H1 (cell line): ENCODE data around the gene RNF125. TPM values are rescaled to one million over a fixed set of nuclear protein-coding genes. Genes with fewer than 3 reads are reported as not detected.

Experiments used
- CTCF ChIA-PET: fragments of 300-600 bp; sonication (Branson Sonifier 250); formaldehyde crosslinking; loops from one replicate; lab custom pipeline; 2021; ENCODE audit not compliant: partially characterized antibody; lab: Charles Lee
- POLR2A ChIA-PET: fragments of 300-600 bp; sonication (Branson Sonifier 250); formaldehyde crosslinking; loops from one replicate; lab custom pipeline; 2021; ENCODE audit warnings: inconsistent platforms; ENCODE audit not compliant: partially characterized antibody; lab: Charles Lee
- DNase-seq, 2 experiments: peaks; one replicate each; pipeline versions ENCODE4 v3.0.0 to v3.0.0-alpha.2; 2010 to 2022; ENCODE audit warnings: low spot score in 2 of 2, low read depth in 1 of 2, mixed read lengths in 1 of 2
- FAIRE-seq: peaks from 2 replicates; lab custom pipeline; 2011; peaks lifted over from hg19 to GRCh38; lab: Jason Lieb, UNC
- H2AFZ ChIP-seq: 2 replicates; pipeline ENCODE4 v1.8.1; 2012; ENCODE audit warnings: low read length, inconsistent platforms
- H2AK5ac ChIP-seq: 2 replicates; pipeline ENCODE4 v1.6.1; 2013; ENCODE audit warnings: low read depth, low read length
- H2BK120ac ChIP-seq: replicated peaks from 2 replicates; pipeline ENCODE3; 2013; ENCODE audit warnings: low read depth, low read length, inconsistent platforms
- H2BK12ac ChIP-seq: 2 replicates; pipeline ENCODE4 v1.6.1; 2013; ENCODE audit warnings: low read depth, low read length
- H2BK15ac ChIP-seq: 2 replicates; pipeline ENCODE4 v1.6.1; 2013; ENCODE audit warnings: low read length
- H2BK20ac ChIP-seq: 2 replicates; pipeline ENCODE4 v1.6.1; 2013; ENCODE audit warnings: low read length
- H2BK5ac ChIP-seq: 2 replicates; pipeline ENCODE4 v1.6.1; 2013; ENCODE audit warnings: low read depth, low read length
- H3K14ac ChIP-seq: 2 replicates; pipeline ENCODE4 v1.6.1; 2013; ENCODE audit warnings: inconsistent platforms; ENCODE audit not compliant: insufficient read length
- H3K18ac ChIP-seq: 2 replicates; pipeline ENCODE4 v1.6.1; 2013; ENCODE audit warnings: low read length; ENCODE audit errors: extremely low read depth
- H3K23ac ChIP-seq: 2 replicates; pipeline ENCODE4 v1.6.1; 2013; ENCODE audit warnings: inconsistent platforms; ENCODE audit not compliant: insufficient read length
- H3K23me2 ChIP-seq: 2 replicates; pipeline ENCODE4 v1.6.1; 2013; ENCODE audit warnings: low read depth, low read length
- H3K27ac ChIP-seq: 2 replicates; pipeline ENCODE4 v1.6.1; 2011; ENCODE audit warnings: low read depth, low read length, inconsistent platforms
- H3K27me3 ChIP-seq, 4 experiments: replicated peaks in 1 of 4; 1 replicate in 1 of 4; 2 replicates in 3 of 4; pipeline versions ENCODE4 v1.6.1 to v1.8.1; 2011 to 2013; ENCODE audit warnings: low read length in 3 of 4, mild to moderate bottlenecking in 3 of 4, inconsistent platforms in 2 of 4, mixed read lengths in 2 of 4, moderate library complexity in 1 of 4; ENCODE audit not compliant: control insufficient read depth in 3 of 4, insufficient read depth in 3 of 4; ENCODE audit errors: extremely low read depth in 1 of 4
- H3K36me3 ChIP-seq, 4 experiments: 2 replicates each; pipeline versions ENCODE4 v1.6.1 to v1.8.1; 2011 to 2013; ENCODE audit warnings: mild to moderate bottlenecking in 4 of 4, low read length in 3 of 4, moderate library complexity in 2 of 4, control low read depth in 1 of 4, inconsistent platforms in 1 of 4; ENCODE audit not compliant: insufficient read depth in 4 of 4, control insufficient read depth in 2 of 4
- H3K4ac ChIP-seq: replicated peaks from 2 replicates; pipeline ENCODE3; 2013; ENCODE audit warnings: low read length, low read depth, mixed read lengths, inconsistent platforms; ENCODE audit not compliant: insufficient read length
- H3K4me1 ChIP-seq, 4 experiments: replicated peaks in 1 of 4; 1 replicate in 1 of 4; 2 replicates in 3 of 4; pipeline versions ENCODE4 v1.6.1 to v1.8.1; 2011 to 2013; ENCODE audit warnings: low read length in 3 of 4, inconsistent platforms in 2 of 4, mixed read lengths in 1 of 4; ENCODE audit not compliant: insufficient read depth in 4 of 4, control insufficient read depth in 3 of 4
- H3K4me2 ChIP-seq, 2 experiments: 2 replicates each; pipeline versions ENCODE4 v1.6.1 to v1.8.1; 2011 to 2013; ENCODE audit warnings: low read depth in 2 of 2, low read length in 2 of 2, control low read depth in 1 of 2, inconsistent platforms in 1 of 2, mild to moderate bottlenecking in 1 of 2; ENCODE audit not compliant: insufficient read depth in 1 of 2
- H3K4me3 ChIP-seq, 4 experiments: fragments of 200-600, 300-600 bp in 1 of 4; sonication (generic), shearing (Covaris generic), sonication (Bioruptor Twin) in 1 of 4; 2 replicates each; pipeline versions ENCODE4 v1.5.1 to v1.8.1; 2011 to 2016; ENCODE audit warnings: low read length in 4 of 4, low read depth in 3 of 4, control low read depth in 2 of 4, inconsistent platforms in 2 of 4, mild to moderate bottlenecking in 2 of 4, mixed read lengths in 1 of 4, moderate library complexity in 1 of 4; ENCODE audit not compliant: insufficient read depth in 2 of 4; ENCODE audit errors: extremely low read depth in 1 of 4
- H3K56ac ChIP-seq: replicated peaks from 2 replicates; pipeline ENCODE3; 2013; ENCODE audit warnings: low read depth, mild to moderate bottlenecking, mixed read lengths, low read length, inconsistent platforms; ENCODE audit not compliant: insufficient read length
- H3K79me1 ChIP-seq: 2 replicates; pipeline ENCODE4 v1.6.1; 2013; ENCODE audit warnings: low read depth, low read length, control low read depth
- H3K79me2 ChIP-seq, 2 experiments: 2 replicates each; pipeline versions ENCODE4 v1.6.1 to v1.8.1; 2012 to 2013; ENCODE audit warnings: low read length in 2 of 2, mild to moderate bottlenecking in 2 of 2, inconsistent platforms in 1 of 2; ENCODE audit not compliant: insufficient read depth in 2 of 2, control insufficient read depth in 1 of 2
- H3K9ac ChIP-seq, 4 experiments: replicated peaks in 1 of 4; 1 replicate in 1 of 4; 2 replicates in 3 of 4; pipeline versions ENCODE4 v1.6.1 to v1.8.1; 2011 to 2013; ENCODE audit warnings: low read depth in 3 of 4, low read length in 3 of 4, control low read depth in 2 of 4, mild to moderate bottlenecking in 2 of 4, moderate library complexity in 2 of 4, inconsistent platforms in 1 of 4; ENCODE audit errors: extremely low read depth in 1 of 4
- H3K9me3 ChIP-seq, 2 experiments: 2 replicates each; pipeline versions ENCODE4 v1.6.1 to v1.8.1; 2012 to 2013; ENCODE audit warnings: mild to moderate bottlenecking in 2 of 2, moderate library complexity in 2 of 2, control low read depth in 1 of 2, inconsistent platforms in 1 of 2, low read depth in 1 of 2, low read length in 1 of 2, mixed read lengths in 1 of 2; ENCODE audit not compliant: insufficient read depth in 2 of 2
- H4K20me1 ChIP-seq, 2 experiments: replicated peaks in 1 of 2; 2 replicates each; pipeline versions ENCODE3 to v1.8.1; 2011 to 2013; ENCODE audit warnings: inconsistent platforms in 2 of 2, low read length in 2 of 2, mild to moderate bottlenecking in 1 of 2; ENCODE audit not compliant: insufficient read depth in 2 of 2, control insufficient read depth in 1 of 2
- H4K5ac ChIP-seq: 2 replicates; pipeline ENCODE4 v1.6.1; 2013; ENCODE audit warnings: low read length, low read depth, mixed read lengths, inconsistent platforms; ENCODE audit not compliant: insufficient read length
- H4K8ac ChIP-seq: 2 replicates; pipeline ENCODE4 v1.8.0; 2013; ENCODE audit warnings: mild to moderate bottlenecking, moderate library complexity, low read length, inconsistent platforms; ENCODE audit not compliant: insufficient read depth; ENCODE audit errors: extremely low read depth
- H4K91ac ChIP-seq: replicated peaks from 2 replicates; pipeline ENCODE3; 2013; ENCODE audit warnings: low read length, mixed read lengths, inconsistent platforms; ENCODE audit not compliant: insufficient read length
- BRCA1 ChIP-seq: IDR thresholded peaks from 2 replicates; pipeline ENCODE4 v1.6.1; 2012; ENCODE audit warnings: low read depth, low read length, improper control_type of control experiment
- SAP30 ChIP-seq: fragments of 300-600 bp; sonication (generic); IDR thresholded peaks from 2 replicates; pipeline ENCODE4 v1.7.1; 2012; ENCODE audit warnings: low read length, moderate library complexity, mild to moderate bottlenecking, inconsistent platforms; ENCODE audit not compliant: insufficient read depth, insufficient replicate concordance
- WGBS, 2 experiments: shearing (Covaris generic) in 1 of 2; methylation state at CpG; one replicate each; pipeline versions ENCODE4 v1.1.6 to v1.1.7; 2013 to 2015; ENCODE audit warnings: low lambda C conversion rate in 2 of 2, mixed read lengths in 2 of 2, inconsistent platforms in 1 of 2, low coverage in 1 of 2, missing lambda C conversion rate in 1 of 2; ENCODE audit not compliant: insufficient replicate concordance in 2 of 2, insufficient coverage in 1 of 2, insufficient read length in 1 of 2; ENCODE audit errors: extremely low coverage in 1 of 2, missing lambda C conversion rate in 1 of 2; 5-methylcytosine and 5-hydroxymethylcytosine counted together
- polyA plus RNA-seq, 7 experiments: library from polyadenylated mRNA; depleted of rRNA in 3 of 7; stranded (reverse) in 5 of 7; unstranded in 2 of 7; fragments of >200 nt in 5 of 7; fragments of 200-250 nt in 2 of 7; gene quantifications; 1 replicate in 5 of 7; 2 replicates in 1 of 7; 4 replicates in 1 of 7; pipeline versions ENCODE4 v1.2.1 to v1.2.3, GENCODE V29; 2011 to 2013; ENCODE audit warnings: missing spikeins in 2 of 7, mixed read lengths in 2 of 7
- total RNA-seq: library from RNA; stranded (reverse); fragmentation: NEBNext Ultra II Directional; extraction: Animal tissue kit (Norgen Biotek cat#: 25700); gene quantifications from 2 replicates; pipeline ENCODE4 v1.2.1, GENCODE V29; 2021

RNF125 gene
- total and polyA plus RNA-seq, 2 of the 8 experiments (the other 6 are each of a cell fraction or from before 2014, with no cell fraction given): 14.3 to 15.2 TPM

DNA sequence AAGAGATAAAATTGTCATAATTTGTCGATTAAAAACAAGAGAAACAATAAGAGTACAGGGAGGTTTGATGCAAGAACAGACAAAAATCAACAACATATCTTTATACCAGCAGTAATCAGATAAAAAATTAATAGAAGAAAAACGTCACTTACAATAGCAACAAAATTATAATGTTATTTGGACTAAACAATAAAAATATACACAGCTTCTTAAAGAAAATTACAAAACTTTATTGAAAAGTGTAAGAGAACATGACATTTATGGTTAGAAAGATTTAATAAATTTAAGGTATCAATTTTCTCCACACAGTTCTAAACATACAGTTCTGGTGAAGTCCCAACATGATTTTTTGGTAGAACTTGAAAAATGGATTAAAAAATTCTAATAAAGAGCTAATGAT is 85.9 kb downstream of the RNF125 start:
- no peak for TF ChIP-seq BRCA1
- no peak for TF ChIP-seq SAP30
- H3K18ac ChIP-seq: no peak overlapping the region
- H2BK5ac ChIP-seq: no peak overlapping the region
- no peaks in the 10 kb centered on the region for H3K23me2 ChIP-seq
- H4K20me1 ChIP-seq: peaks cover 0 to 1% of the 10 kb centered on the region in 2 experiments
- no peak overlapping the region for H2AK5ac ChIP-seq
- H3K27ac ChIP-seq: no peak overlapping the region
- H3K4me2 ChIP-seq: no peak overlapping the region
- H3K56ac ChIP-seq: no peak overlapping the region
- H2BK20ac ChIP-seq: no peak overlapping the region
- no peak overlapping the region for H4K5ac ChIP-seq
- ChIA-PET POLR2A (interaction anchor here (1.8 kb wide), 1 partner anchor 8 kb away, joined by 10 read pairs; no protein-coding TSS in a partner anchor), CTCF (interaction anchor here (1.1 kb wide), 1 partner anchor 548 kb away, joined by 3 read pairs; no protein-coding TSS in a partner anchor)
- no peak overlapping the region for H4K8ac ChIP-seq
- no peak overlapping the region for H2BK15ac ChIP-seq
- no peak overlapping the region for H2BK120ac ChIP-seq
- no peaks in the 10 kb centered on the region; a peak in 1 of 8 replicates for H3K36me3 ChIP-seq
- H3K4ac ChIP-seq: no peak overlapping the region
- peaks cover 0 to 81% of the 10 kb centered on the region in 2 experiments; a peak in 3 of 4 replicates for H3K79me2 ChIP-seq
- FAIRE-seq: no peak
- H3K4me1 ChIP-seq: no peaks in the 10 kb centered on the region
- 79% methylated on average over 2 of the region's 2 CpGs; no CpG with 5 or more reads in 1 of the 2 experiments for WGBS, 2 experiments
- H3K27me3 ChIP-seq: no peaks in the 10 kb centered on the region
- H2BK12ac ChIP-seq: no peak overlapping the region
- no peaks in the 10 kb centered on the region; the same call in none of the 2 replicates for H3K79me1 ChIP-seq
- no peaks in the 10 kb centered on the region for H3K9me3 ChIP-seq
- no peak overlapping the region for H4K91ac ChIP-seq
- no peak overlapping the region for H3K4me3 ChIP-seq
- DNase-seq: no peak
- no peak overlapping the region for H3K23ac ChIP-seq
- H3K9ac ChIP-seq: no peak overlapping the region
- no peak overlapping the region for H3K14ac ChIP-seq
- H2AFZ ChIP-seq: no peak overlapping the region
